GM18526 (cell line): ENCODE measurements around the gene NIN.

Experiments used
- POLR2A ChIP-seq: IDR thresholded peaks from 3 replicates; pipeline ENCODE4 v1.6.1; 2011; ENCODE audit not compliant: insufficient read length; ENCODE audit errors: extremely low read depth

Gene NIN

DNA sequence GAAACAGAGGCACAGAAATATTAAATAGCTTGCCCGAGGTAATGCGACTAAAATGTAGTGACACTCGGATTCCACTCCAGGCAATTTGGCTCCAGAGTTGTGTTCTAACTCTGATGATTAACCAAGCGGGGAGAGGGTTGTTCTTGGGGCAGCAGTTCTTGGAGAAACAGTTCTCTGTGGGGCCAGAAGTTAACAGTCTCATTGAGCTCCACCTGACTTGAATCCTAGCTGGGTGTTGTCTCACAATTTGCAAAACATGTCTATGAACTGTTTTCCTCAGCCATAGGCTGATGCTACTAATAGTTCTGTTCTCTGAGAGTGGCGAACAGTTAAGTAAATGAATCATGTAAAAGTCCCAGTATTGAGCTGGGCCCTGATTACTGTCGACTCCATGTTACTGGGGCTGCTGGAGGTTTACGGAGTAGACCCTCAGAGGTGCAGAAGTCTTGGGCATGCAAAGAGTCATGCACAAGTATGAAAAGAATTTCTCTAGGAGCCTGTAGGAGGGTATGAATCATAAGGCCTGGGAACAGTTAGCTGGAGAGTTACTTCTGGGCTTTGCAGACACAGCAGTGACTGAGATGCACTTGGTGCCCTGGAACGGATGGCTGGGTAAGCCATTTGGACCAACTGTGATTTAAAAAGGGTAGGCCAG is 15.4 kb upstream of the NIN start:
- TF ChIP-seq POLR2A, result no peak

DNA sequence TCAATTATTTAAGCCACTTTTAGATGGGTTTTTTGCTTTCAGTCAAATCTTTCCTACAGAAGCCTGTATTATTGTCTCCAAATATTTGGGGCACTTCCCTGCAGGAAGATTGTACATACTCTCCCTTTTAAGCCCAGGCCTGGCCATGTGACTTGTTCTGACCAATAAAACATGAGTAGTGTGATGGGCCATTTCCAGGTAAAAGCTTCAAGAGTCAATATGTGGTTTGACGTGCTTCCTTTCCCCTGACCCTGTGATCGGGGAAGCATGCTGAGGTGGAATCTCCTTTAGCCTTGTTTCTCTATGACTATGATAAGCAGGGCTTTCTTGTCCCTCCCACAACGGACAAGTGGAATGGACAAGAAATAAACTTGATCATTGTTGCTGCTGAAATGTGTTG is 14.2 kb upstream of the NIN start:
- no peak for TF ChIP-seq POLR2A

DNA sequence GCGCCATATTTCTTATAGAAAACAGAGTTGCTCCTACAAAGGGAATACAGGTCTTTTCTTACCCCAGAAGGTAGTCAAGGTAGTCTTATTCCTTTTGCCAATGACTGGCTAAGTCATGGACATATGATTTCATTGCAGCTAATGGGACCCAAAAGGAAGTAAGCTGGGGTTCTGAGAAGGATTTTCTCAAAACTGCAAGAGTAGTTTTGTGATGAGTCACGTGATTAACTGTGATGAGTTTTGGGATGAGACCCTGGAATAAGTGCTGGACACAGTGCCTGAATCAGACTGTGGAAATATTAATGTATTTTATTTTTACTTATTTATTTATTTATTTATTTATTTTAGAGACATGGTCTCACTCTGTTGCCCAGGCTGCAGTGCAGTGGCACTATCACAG is 13.4 kb upstream of the NIN start:
- no peak for TF ChIP-seq POLR2A

DNA sequence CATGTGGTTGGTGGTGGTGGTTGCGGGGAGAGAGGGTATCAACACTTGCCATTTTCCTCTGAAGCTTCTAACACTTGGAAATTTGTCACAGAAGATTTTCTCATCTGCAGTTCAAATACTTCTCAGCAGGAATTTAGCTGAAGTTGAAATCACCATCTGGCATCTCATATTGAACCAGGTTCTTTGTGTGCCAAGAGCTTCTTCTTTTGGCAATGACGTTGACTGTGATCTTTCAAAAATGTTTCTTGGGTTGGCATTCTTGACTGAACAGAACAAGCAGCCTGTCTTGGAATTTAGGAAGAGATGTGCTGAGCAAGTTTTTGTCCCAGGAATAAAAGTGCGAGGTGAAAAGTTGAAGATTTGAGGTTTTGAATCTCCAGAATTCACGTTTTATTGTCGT is 8.7 kb upstream of the NIN start:
- no peak for TF ChIP-seq POLR2A

DNA sequence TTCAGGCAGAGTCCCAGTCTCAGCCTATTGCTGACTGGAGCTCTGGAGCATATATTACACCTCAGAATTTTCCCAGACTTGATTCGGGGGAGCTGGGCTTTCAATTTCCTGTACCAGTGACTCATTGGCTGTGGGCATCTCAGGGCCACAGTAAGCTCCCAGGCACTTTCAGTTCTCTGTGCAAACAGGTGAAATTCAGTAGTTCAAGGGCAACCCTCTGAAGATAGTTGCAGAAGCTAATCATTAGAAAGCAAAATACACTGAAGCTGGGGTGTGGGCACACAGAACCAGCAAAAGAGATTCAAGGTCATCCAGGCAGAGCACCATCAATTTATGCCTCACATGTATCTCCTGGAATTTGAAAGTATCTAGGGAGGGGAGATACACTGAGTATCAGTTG is 8.1 kb upstream of the NIN start:
- no peak for TF ChIP-seq POLR2A

DNA sequence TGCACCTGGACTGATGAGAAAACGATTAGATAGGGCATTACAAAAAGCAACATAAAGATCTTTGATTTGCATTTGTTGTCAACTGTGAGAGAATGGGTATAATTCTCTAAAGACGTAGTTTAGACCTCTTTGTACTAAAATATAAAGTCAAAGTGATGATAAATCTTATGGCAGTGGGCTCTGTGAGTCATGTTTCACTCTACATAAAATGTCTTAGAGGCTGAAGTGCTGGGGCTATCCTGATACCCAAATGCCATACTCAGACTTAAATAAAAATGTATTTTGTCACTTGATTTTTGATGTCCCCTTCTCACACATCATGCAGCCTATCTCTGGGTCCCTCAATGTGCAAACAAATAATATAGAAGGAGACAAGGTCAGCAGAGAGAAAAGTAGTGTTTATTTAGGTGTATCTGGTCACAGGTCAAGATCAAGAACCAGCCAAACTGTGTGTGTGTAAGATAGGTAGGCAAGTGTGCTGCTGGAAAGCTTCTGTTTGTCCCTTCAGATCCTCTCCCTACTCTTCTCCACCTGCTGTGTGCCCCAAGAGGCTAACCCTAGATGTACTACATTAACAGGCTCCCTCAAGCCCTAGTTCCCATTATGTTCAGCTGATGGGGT is 7.0 kb upstream of the NIN start:
- TF ChIP-seq POLR2A, result no peak

DNA sequence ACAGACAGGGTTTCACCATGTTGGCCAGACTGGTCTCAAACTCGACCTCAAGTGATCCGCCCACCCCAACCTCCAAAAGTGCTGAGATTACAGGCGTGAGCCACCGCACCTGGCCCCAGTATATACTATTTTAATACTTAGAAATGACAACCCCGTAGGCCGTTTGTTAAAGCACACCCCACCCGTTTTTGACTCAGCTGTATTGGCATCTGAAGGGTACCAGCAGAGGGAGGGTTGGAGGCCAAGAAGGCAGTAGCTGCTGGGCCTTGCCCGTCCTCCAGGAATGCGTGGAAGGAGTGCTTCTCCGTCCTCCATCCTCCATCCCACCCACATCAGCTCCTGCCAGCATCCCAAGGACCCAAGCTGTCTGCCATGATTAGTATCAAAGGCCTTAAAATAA is 6.3 kb upstream of the NIN start:
- no peak for TF ChIP-seq POLR2A

DNA sequence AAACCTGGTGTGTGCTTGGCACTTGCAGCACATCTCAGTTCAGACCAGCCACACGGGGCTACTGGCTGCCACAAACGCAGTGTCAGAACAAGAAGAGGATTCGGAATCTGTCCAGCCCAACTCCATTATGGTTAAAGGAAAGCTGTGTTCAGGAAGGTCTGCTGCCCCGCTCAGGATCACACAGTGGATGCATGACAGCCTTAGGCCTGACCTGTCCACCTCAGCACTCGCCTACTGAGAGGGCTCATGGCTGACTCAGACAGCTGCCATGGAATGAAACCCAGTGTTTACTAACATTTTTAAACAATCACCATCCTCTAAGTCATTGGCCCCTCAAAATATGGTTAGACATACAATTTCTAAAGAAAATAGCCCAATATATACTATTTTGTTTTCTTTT is 5.6 kb upstream of the NIN start:
- no peak for TF ChIP-seq POLR2A

DNA sequence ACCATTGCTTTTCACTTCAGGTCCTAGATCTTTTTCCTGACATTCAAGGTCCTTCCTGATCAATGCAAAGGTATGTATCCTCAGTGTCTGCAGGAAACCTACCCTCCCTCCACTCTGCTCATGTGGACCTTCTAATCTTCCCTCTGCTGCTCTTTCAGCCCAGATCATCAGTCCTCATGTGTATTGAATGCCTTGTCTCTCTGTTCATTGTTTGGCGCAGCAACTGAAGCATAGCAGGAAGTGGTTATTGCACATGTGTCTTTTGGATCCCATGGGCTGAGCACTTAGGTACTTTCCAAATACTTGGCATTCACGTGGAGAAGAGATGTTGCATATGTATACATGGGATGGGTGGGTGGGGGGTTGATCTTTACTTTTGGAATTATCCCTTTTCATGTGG is 4.3 kb upstream of the NIN start:
- TF ChIP-seq POLR2A, result no peak

DNA sequence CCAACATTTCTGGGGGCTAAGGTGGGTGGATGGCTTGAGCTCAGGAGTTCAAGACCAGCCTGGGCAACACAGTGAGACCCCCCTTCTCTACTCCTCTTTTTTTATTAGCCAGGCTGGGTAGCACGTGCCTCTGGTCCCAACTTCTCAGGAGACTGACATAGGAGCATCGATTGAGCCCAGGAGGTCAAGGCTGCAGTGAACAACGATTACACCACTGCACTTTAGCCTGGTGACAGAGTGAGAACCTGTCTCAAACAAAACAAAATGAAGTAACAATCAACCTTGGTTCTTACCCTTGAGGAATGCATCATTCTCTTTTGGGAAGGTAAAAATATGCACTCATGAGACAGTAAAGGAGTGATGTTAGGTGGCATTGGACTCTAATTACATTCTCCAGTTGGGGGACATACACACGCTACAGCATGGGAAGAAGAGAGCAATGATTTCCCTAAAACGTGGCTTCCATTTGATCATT is 3.9 kb upstream of the NIN start:
- TF ChIP-seq POLR2A, result no peak

DNA sequence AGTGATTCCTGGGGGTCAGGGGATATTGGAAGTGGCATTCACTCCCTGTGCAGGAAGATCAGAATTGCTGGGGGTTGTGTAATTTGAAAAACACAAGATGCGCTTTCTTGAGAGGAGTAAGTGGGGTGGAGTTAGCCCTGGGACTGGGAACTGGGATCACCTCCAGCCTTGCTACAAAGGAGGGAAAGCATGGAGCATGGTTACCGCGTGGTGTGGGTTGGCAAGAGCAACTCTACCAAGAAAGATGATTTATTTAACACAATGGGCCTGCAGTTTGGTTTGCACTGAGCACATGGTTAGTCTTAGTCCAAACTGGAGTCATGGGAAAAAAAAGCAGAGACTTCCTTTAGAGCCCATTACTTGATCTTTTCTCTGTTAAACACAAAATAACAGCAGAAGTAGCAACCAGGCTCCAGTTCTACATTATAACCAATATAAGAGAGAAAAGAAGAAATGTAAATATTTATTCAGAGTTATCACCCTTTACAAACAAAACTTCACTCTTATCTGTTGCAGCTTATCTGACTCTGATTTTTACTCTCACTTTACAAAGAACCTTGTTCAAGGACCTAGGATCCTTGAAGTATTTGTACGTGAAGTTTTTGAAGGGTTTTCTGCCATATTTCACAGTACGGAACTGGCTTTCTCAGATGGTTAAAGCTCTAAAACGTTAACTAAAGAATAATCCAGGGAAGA is 2.1 kb upstream of the NIN start:
- no peak for TF ChIP-seq POLR2A

DNA sequence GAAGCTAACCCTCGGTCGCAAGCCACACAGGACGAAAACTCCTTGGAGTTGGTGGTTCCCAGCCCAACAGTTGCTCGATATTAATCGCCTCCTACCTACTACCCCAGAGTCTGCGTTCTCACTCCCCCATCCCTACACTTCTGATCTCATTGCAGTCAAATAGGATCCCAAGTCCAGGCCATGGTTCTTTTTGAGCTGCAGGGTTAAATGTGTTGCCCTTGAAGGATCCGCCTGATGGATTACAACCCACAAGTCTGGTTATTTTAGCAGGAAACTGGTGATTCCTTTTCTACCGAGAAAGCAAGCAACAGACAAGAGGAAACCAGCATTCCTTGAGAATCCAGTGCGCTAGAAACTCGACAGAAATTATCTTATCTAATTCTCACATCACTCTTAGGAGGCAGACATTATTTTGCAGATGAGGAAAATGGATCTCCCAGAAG is 785 bp upstream of the NIN start:
- TF ChIP-seq POLR2A, result no peak

DNA sequence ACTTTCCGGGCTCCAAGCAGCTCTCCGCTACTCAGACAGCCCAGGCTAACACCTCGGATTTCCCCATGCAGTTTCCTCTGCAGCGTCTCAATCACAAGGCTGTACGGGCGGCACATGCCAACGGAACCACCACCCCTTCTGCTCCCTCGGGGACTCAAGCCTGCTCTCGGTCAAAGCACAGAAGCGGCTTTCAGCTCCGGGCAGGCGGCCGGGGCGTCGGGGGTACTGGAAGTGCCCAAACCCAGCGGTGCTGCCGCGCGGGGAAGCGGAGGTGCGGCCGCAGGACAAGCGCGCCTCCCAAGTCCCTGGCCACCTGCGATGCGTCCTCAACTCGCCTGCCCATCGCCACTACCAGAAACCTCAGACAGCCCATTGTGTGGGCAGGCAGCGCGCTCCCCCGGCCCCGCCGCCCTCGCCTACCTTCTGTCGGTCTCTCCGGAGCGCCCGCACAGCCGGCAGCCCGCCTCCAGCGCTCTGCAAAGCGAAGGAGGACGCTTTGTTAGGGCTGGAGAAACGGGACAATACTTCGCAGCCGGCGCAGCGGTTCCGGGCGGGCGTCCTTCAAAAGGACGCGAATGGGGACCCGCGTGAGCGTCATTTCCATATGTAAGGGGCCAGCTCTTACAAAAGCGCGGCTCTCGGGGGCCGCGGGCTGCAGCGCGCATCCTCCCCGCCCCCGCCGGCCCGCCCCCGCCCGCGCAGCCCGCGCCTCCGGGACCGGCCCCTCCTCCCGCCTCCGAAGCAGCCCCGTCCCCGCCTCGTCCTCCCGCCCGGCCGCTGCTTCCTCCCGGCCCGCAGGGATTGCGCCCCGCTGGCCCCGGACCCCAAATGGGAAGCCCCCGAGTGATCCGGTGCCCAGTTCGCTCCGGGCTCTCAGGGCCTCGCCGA is 674 bp downstream of the NIN start:
- TF ChIP-seq POLR2A, result peak; percentile 14

DNA sequence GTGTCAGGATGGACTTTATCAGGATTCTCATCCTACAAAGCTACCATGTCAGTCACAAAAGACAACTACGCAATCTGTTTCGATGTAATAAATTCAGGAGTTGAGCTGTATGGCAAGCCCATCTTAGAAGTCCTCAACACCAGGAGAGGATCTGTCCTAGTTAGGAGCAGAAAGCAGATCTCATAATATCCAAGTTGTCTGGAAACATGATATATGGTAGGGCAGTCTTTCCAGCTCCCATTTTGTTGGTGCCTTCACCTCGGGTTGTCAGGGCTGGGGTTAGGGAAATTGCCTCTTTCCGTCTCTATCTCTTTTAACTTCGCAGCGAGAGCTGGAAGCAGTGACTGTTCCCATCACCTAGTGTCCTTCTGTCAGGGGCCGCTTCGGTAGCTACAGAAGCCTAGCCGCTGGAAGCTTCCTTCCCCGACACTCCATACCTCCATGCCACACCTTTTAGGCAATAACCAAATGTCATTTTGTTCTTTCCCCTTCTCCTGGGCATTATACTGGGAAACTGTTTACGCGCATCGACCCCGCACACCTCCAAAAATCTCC is 1.4 kb downstream of the NIN start:
- no peak for TF ChIP-seq POLR2A
